Caco-2 (cell line): ENCODE data around the gene CHST3. TPM values are rescaled to one million over a fixed set of nuclear protein-coding genes. Genes with fewer than 3 reads are reported as not detected.

Source experiments
- BruUV-seq: library from RNA; stranded (reverse); fragments of 400-500 nt; replicated peaks from 2 replicates; lab custom pipeline; 2021; lab: Mats Ljungman, UMichigan
- CTCF ChIA-PET: fragments of 300-600 bp; sonication (Branson Sonifier 250); formaldehyde crosslinking; loops from one replicate; lab custom pipeline; 2022; ENCODE audit warnings: antibody characterized with exemption; lab: Charles Lee
- POLR2A ChIA-PET: fragments of 300-600 bp; sonication (Branson Sonifier 250); formaldehyde crosslinking; loops from one replicate; lab custom pipeline; 2022; ENCODE audit warnings: antibody characterized with exemption; lab: Charles Lee
- DNase-seq, 2 experiments: peaks; one replicate each; pipeline versions ENCODE4 v3.0.0 to v3.0.0-alpha.2; 2020 to 2022
- H3K27me3 ChIP-seq: replicated peaks from 2 replicates; pipeline ENCODE4 v1.6.0; 2011; ENCODE audit warnings: low read length; ENCODE audit not compliant: control insufficient read depth, insufficient read depth
- H3K36me3 ChIP-seq: 2 replicates; pipeline ENCODE4 v1.5.1; 2011; ENCODE audit warnings: low read length; ENCODE audit not compliant: control insufficient read depth, insufficient read depth
- H3K4me1 ChIP-seq: fragments of 250-450 bp; sonication (Bioruptor Pico); 2 replicates; pipeline ENCODE4 v1.5.1; 2020; ENCODE audit warnings: mild to moderate bottlenecking
- H3K4me3 ChIP-seq: 2 replicates; pipeline ENCODE4 v1.5.1; 2011; ENCODE audit warnings: low read depth, mild to moderate bottlenecking, control low read depth, low read length
- H3K9me3 ChIP-seq: fragments of 250-450 bp; sonication (Bioruptor Pico); 2 replicates; pipeline ENCODE4 v1.5.1; 2020; ENCODE audit warnings: mild to moderate bottlenecking, moderate library complexity
- H3K27ac Mint-ChIP-seq: one replicate; pipeline ENCODE4 v1.8.0; 2022; ENCODE audit warnings: mixed read lengths; ENCODE audit not compliant: unreplicated experiment
- H3K27me3 Mint-ChIP-seq: one replicate; pipeline ENCODE4 v1.8.0; 2022; ENCODE audit warnings: mixed read lengths; ENCODE audit not compliant: insufficient read depth, unreplicated experiment
- H3K36me3 Mint-ChIP-seq: one replicate; pipeline ENCODE4 v1.8.0; 2022; ENCODE audit warnings: mild to moderate bottlenecking, mixed read lengths; ENCODE audit not compliant: insufficient read depth, unreplicated experiment
- H3K4me1 Mint-ChIP-seq: one replicate; pipeline ENCODE4 v1.8.0; 2022; ENCODE audit warnings: low read depth, mixed read lengths; ENCODE audit not compliant: unreplicated experiment
- H3K4me3 Mint-ChIP-seq: one replicate; pipeline ENCODE4 v1.8.0; 2022; ENCODE audit warnings: mild to moderate bottlenecking, moderate library complexity, mixed read lengths; ENCODE audit not compliant: unreplicated experiment
- H3K9me3 Mint-ChIP-seq: one replicate; pipeline ENCODE4 v1.8.0; 2022; ENCODE audit warnings: mixed read lengths; ENCODE audit not compliant: unreplicated experiment
- intact Hi-C: fragments of 100-400 bp; cut with micrococcal nuclease; formaldehyde crosslinking; loops from one replicate; pipeline ENCODE4 v1.10.0; 2022; ENCODE audit not compliant: unreplicated experiment
- total RNA-seq: library from RNA; stranded (reverse); gene quantifications from 2 replicates; pipeline ENCODE4 v1.2.3, GENCODE V29; 2022
- TF ChIP-seq, protein P1 (sequence below), 2 experiments: fragments of 200-600 bp in 1 of 2; IDR thresholded peaks; 1 replicate in 1 of 2; 2 replicates in 1 of 2; pipeline versions ENCODE4 v1.5.1 to v1.8.0; 2011 to 2022; ENCODE audit warnings: antibody characterized with exemption in 1 of 2, control low read depth in 1 of 2, inconsistent platforms in 1 of 2, low read depth in 1 of 2, low read length in 1 of 2, mild to moderate bottlenecking in 1 of 2, moderate library complexity in 1 of 2; ENCODE audit not compliant: insufficient read depth in 1 of 2, severe bottlenecking in 1 of 2, unreplicated experiment in 1 of 2

Gene CHST3
- total RNA-seq, 1 experiment from 2014 or later, result 46.0 TPM

DNA sequence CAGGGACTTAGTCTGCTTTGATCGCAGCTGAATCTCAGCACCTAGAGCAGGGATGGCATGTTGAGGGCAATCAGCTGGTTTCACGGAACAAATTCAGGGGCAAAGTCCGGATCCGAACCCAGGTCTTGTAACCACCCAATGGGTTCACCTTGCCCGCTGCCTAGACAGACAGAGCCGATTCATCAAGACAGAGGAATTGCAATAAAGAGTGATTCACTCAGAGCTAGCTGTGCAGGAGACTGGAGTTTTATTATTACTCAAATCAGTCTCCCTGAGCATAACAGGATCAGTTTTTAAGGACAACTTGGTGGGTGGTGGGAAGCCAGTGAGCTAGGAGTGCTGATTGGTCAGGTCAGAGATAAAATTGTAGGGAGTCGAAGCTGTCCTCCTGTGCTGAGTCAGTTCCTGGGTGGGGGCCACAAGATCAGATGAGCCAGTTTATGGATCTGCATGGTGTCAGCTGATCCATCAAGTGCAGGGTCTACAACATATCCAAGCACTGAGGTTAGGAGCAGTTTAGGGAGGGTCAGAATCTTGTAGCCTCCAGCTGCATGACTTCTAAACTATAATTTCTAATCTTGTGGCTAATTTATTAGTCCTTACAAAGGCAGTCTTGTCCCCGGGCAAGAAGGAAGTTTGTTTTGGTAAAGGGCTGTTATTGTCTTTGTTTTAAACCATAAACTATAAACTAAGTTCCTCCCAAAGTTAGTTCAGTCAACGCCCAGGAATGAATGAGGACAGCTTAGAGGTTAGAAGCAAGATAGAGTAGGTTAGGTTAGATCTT lies 43.5 kb upstream of the CHST3 start:
- CTCF ChIA-PET, result interaction anchor here (1.4 kb wide), 1 partner anchor 128 kb away, joined by 4 read pairs; no protein-coding TSS in a partner anchor
- H3K4me3 ChIP-seq, result no peak overlapping the region
- Mint-ChIP-seq H3K9me3 (no peaks in the 10 kb centered on the region), H3K27me3 (no peaks in the 10 kb centered on the region), H3K27ac (peak overlapping the region; percentile 65), H3K4me1 (peaks cover 18% of the 10 kb centered on the region), H3K4me3 (no peak overlapping the region), H3K36me3 (no peaks in the 10 kb centered on the region)
- intact Hi-C loops, result no loop called here
- H3K9me3 ChIP-seq, result no peaks in the 10 kb centered on the region
- no peaks in the 10 kb centered on the region for H3K36me3 ChIP-seq
- TF ChIP-seq, protein P1, sequence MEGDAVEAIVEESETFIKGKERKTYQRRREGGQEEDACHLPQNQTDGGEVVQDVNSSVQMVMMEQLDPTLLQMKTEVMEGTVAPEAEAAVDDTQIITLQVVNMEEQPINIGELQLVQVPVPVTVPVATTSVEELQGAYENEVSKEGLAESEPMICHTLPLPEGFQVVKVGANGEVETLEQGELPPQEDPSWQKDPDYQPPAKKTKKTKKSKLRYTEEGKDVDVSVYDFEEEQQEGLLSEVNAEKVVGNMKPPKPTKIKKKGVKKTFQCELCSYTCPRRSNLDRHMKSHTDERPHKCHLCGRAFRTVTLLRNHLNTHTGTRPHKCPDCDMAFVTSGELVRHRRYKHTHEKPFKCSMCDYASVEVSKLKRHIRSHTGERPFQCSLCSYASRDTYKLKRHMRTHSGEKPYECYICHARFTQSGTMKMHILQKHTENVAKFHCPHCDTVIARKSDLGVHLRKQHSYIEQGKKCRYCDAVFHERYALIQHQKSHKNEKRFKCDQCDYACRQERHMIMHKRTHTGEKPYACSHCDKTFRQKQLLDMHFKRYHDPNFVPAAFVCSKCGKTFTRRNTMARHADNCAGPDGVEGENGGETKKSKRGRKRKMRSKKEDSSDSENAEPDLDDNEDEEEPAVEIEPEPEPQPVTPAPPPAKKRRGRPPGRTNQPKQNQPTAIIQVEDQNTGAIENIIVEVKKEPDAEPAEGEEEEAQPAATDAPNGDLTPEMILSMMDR (IDR thresholded peaks at IDR 0.05; ENCODE audit: insufficient read depth in 1 of 2, low read depth in 1 of 2, low read length in 1 of 2, severe bottlenecking in 1 of 2, unreplicated experiment in 1 of 2), result no peak
- POLR2A ChIA-PET, result no interaction called here
- peak in 1 of 2 experiments; percentile 22 for DNase-seq
- no peaks in the 10 kb centered on the region for H3K27me3 ChIP-seq
- H3K4me1 ChIP-seq, result peaks cover 6% of the 10 kb centered on the region; the same call in 1 of the 2 replicates
- BruUV-seq, result no TSS peak

DNA sequence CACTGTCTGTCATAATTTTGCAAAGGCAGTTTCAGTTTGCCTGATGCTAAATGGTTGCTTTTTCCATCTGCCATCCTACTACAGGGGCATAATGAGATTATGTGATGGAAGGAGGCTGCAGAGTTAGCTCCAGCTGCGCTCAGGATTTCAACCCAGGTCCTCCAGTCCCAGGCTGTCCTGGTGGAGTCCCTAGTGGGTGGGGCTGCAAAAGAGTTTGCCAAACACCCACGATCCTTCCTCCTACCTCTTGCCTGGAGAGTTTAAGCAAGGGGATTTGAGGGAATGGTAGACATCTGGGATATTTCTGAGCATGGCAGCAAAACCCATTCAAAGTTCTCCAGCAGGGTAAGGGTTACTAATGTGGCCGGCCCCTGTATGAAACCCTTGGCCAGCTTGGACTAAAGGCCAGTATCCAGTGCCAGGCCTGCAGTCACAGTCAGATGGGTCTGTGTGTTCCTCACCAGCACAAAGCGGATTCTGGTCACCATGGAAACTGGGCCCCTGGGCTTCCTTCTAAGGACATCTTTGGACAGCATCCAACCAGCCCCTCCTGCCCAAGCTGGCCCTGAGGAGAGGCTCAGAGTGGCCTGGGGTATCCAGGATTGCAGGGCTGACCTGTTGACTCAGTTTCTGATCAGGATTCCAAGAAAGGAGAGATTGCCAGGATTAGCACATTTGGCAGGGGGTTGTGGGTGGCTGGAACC lies 42.7 kb upstream of the CHST3 start:
- no peak for DNase-seq
- Mint-ChIP-seq H3K36me3 (no peaks in the 10 kb centered on the region), H3K4me1 (peaks cover 18% of the 10 kb centered on the region), H3K27me3 (no peaks in the 10 kb centered on the region), H3K9me3 (no peaks in the 10 kb centered on the region), H3K4me3 (no peak overlapping the region), H3K27ac (no peak overlapping the region)
- Histone ChIP-seq H3K27me3 (no peaks in the 10 kb centered on the region), H3K4me1 (peaks cover 6% of the 10 kb centered on the region; the same call in 1 of the 2 replicates), H3K4me3 (no peak overlapping the region), H3K9me3 (no peaks in the 10 kb centered on the region), H3K36me3 (no peaks in the 10 kb centered on the region)
- intact Hi-C loops, result no loop called here
- no TSS peak for BruUV-seq
- ChIA-PET CTCF (interaction anchor here (1.4 kb wide), 1 partner anchor 127 kb away, joined by 4 read pairs; no protein-coding TSS in a partner anchor), POLR2A (no interaction called here)
- TF ChIP-seq, protein P1 (IDR thresholded peaks at IDR 0.05; ENCODE audit: insufficient read depth in 1 of 2, low read depth in 1 of 2, low read length in 1 of 2, severe bottlenecking in 1 of 2, unreplicated experiment in 1 of 2), result no peak

DNA sequence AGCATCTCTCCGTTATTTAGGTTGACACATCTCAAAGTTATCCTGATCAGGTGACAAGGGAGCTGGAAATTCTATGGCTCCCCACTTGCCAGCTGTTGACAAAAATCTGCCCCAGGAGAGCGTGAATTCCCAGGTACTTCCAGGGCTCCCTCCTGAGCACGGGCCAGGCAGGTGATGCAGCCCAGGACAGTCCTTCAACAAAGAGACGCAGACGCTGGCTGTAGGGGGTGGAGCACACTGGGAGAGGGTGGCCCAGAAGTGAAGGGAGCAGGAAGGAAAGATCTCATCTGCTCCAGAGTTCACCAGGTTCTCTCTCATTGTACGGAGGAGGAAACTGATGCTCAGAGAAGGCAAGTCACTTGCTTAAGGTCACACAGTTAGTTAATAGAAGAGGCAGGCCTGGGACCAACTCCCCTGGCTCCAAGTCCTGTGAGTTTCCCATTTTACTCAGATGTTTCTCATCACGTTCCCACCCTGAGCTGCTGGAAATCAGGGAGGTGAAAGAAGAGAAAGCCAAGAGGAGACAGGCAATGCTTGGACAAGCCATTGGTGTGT lies 41.0 kb upstream of the CHST3 start:
- peak in 1 of 2 experiments; percentile 32 for DNase-seq
- no peaks in the 10 kb centered on the region for H3K27me3 ChIP-seq
- BruUV-seq, result no TSS peak
- Mint-ChIP-seq H3K4me1 (peaks cover 31% of the 10 kb centered on the region), H3K36me3 (no peaks in the 10 kb centered on the region), H3K4me3 (no peak overlapping the region), H3K27ac (no peak overlapping the region), H3K9me3 (no peaks in the 10 kb centered on the region), H3K27me3 (no peaks in the 10 kb centered on the region)
- ChIA-PET POLR2A (no interaction called here), CTCF (no interaction called here)
- H3K9me3 ChIP-seq, result no peaks in the 10 kb centered on the region
- TF ChIP-seq, protein P1 (IDR thresholded peaks at IDR 0.05; ENCODE audit: insufficient read depth in 1 of 2, low read depth in 1 of 2, low read length in 1 of 2, severe bottlenecking in 1 of 2, unreplicated experiment in 1 of 2), result no peak
- intact Hi-C loops, result no loop called here
- peaks cover 23% of the 10 kb centered on the region for H3K4me1 ChIP-seq
- H3K36me3 ChIP-seq, result no peaks in the 10 kb centered on the region
- H3K4me3 ChIP-seq, result no peak overlapping the region
